Measurements from ENCODE around the gene PLD4. TPM values are rescaled to one million over a fixed set of nuclear protein-coding genes. Genes with fewer than 3 reads are reported as not detected.

PLD4 gene
- total RNA-seq, 4 donors from 2014 or later, result 1.3 to 10.9 TPM; not detected in 2

DNA sequence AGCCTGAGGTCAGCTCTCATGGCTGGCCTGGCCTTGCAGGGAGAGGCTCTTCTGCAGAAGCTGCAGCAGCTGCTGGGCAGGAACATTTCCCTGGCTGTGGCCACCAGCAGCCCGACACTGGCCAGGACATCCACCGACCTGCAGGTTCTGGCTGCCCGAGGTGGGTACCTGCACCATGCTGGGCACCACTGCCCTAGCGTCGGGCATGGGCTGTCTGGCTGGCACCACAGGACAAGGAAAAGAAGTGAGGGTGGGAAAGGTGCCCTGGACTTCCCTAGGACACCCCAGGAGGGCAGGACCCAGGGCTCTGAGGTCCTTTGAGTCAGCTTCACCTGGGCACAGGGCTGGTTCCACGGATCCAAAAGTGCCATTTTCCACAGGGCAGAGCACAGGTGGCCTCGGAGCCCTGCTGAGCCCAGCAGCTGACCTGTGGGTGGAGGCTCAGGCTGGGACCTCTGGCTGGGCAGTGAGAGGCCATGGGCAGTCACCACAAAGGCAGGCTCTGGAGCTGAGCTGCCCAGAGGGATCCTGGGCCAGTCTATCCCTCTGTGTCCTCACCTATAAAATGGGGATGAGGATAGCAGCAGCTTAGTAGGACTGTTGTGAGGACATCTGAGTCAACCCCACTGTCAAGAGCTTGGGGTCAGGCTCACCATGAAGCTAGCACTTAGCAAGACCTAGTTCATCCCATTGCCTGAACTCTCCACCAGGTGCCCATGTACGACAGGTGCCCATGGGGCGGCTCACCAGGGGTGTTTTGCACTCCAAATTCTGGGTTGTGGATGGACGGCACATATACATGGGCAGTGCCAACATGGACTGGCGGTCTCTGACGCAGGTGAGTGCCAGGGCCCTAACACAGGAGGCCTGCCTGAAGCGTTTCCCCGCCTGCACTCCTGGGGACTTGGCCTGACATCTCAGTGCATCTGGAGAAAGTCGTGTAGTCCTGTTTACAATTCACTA, 4.9 kb downstream of the PLD4 start:
- H3K36me3 ChIP-seq, result no peaks in the 10 kb centered on the region
- no peaks in the 10 kb centered on the region for H3K4me1 ChIP-seq
- TF ChIP-seq, protein P1, sequence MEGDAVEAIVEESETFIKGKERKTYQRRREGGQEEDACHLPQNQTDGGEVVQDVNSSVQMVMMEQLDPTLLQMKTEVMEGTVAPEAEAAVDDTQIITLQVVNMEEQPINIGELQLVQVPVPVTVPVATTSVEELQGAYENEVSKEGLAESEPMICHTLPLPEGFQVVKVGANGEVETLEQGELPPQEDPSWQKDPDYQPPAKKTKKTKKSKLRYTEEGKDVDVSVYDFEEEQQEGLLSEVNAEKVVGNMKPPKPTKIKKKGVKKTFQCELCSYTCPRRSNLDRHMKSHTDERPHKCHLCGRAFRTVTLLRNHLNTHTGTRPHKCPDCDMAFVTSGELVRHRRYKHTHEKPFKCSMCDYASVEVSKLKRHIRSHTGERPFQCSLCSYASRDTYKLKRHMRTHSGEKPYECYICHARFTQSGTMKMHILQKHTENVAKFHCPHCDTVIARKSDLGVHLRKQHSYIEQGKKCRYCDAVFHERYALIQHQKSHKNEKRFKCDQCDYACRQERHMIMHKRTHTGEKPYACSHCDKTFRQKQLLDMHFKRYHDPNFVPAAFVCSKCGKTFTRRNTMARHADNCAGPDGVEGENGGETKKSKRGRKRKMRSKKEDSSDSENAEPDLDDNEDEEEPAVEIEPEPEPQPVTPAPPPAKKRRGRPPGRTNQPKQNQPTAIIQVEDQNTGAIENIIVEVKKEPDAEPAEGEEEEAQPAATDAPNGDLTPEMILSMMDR (IDR thresholded peaks at IDR 0.05), result no peak
- no peak for TF ChIP-seq POLR2A (IDR thresholded peaks at IDR 0.05)
- H3K27me3 ChIP-seq, result no peaks in the 10 kb centered on the region
- no peak for DNase-seq
- intact Hi-C loops (cut with DNase I; ENCODE audit: low total_unique reads), result no loop called here
- no peaks in the 10 kb centered on the region for H3K9me3 ChIP-seq
- H3K27ac ChIP-seq, result no peak overlapping the region
- no peak overlapping the region for H3K4me3 ChIP-seq

DNA sequence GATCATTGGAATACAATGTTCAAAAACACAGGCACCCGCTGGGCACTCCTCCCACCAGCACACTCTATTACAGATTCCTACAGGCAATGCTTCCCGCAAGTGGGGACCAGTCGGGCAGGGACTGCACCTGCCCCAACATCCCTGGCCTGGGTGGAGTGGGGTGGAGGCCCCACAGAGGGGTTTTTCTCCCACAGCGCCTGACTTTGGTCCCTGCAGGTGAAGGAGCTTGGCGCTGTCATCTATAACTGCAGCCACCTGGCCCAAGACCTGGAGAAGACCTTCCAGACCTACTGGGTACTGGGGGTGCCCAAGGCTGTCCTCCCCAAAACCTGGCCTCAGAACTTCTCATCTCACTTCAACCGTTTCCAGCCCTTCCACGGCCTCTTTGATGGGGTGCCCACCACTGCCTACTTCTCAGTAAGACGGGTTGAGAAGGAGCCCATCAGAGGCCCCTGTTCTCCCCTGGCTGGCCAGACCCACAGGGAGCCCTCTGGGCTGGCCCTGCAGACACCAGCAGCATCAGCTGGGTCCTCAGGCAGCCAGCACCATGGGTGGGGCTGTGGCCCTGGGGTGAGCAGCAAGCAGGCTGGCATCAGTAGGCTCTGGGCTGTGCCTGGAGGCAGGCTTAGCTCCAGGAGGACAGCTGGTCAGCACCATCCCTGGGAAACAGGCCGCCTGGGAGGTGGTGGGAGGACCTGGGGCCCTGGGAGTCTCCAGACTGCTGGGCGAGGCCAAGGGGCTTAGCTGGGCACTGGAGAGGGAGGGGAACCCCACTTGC, 6.0 kb downstream of the PLD4 start:
- no peaks in the 10 kb centered on the region for H3K9me3 ChIP-seq
- no peak overlapping the region for H3K4me3 ChIP-seq
- TF ChIP-seq, protein P1 (IDR thresholded peaks at IDR 0.05), result no peak
- TF ChIP-seq POLR2A (IDR thresholded peaks at IDR 0.05), result no peak
- H3K27ac ChIP-seq, result no peak overlapping the region
- peak in 1 of 2 donors; percentile 13 for DNase-seq
- no peaks in the 10 kb centered on the region for H3K27me3 ChIP-seq
- H3K4me1 ChIP-seq, result no peaks in the 10 kb centered on the region
- intact Hi-C loops (cut with DNase I; ENCODE audit: low total_unique reads), result no loop called here
- no peaks in the 10 kb centered on the region for H3K36me3 ChIP-seq

DNA sequence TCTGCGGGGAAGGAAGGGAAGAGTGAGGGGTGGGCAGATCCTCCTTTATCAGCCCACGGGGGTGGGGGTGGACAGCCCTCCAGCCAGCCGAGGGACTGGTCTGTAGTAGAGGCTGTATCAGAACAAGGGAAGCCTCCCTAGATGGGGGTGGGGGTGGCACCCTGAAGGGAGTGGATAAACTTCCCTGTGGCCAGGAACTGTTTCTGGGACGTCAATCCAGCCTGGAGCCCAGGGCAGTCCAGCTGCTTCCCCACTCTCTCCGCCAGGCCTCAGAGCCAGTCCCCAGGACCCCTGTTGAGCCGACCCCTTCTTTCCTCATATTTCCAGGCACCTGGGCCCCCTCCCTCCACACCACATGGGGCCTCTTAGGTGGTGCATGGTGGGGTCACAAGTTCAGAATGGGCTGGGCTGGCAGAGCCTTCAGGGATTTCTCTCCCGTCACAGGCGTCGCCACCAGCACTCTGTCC, 6.7 kb downstream of the PLD4 start:
- no peak overlapping the region for H3K27ac ChIP-seq
- no peaks in the 10 kb centered on the region for H3K9me3 ChIP-seq
- no peak overlapping the region for H3K4me3 ChIP-seq
- no peaks in the 10 kb centered on the region for H3K4me1 ChIP-seq
- no peaks in the 10 kb centered on the region for H3K36me3 ChIP-seq
- peak in 1 of 2 donors; percentile 19 for DNase-seq
- H3K27me3 ChIP-seq, result no peaks in the 10 kb centered on the region
- intact Hi-C loops (cut with DNase I; ENCODE audit: low total_unique reads), result no loop called here
- no peak for TF ChIP-seq POLR2A (IDR thresholded peaks at IDR 0.05)
- TF ChIP-seq, protein P1 (IDR thresholded peaks at IDR 0.05), result no peak

DNA sequence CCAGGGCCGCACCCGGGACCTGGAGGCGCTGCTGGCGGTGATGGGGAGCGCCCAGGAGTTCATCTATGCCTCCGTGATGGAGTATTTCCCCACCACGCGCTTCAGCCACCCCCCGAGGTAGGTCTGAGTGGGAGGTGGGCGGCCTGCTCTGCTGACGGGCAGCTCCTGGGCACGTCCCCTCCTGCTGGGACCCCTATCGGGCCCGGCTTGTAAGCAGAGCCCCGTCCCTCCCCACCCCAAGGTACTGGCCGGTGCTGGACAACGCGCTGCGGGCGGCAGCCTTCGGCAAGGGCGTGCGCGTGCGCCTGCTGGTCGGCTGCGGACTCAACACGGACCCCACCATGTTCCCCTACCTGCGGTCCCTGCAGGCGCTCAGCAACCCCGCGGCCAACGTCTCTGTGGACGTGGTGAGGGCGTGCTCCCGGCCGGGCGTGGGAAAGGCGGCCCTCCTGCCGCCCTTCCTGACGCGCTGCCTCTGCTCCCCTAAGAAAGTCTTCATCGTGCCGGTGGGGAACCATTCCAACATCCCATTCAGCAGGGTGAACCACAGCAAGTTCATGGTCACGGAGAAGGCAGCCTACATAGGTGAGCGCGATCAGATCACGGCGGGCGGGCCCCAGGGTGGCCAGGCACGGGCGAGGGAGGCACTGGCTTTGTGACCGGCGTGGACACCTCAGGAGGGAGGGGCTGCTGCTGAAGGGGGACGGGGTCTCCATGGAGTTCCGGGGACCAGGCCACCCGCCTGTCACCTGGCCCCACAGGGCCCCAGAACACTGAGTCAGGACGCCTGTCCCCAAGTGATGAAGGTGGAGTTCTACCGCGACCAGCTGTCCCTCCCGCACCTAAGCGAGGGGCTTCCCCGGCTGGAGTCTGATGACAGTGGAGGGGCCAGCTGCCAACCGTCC, 7.3 kb downstream of the PLD4 start:
- Histone ChIP-seq H3K9me3 (no peaks in the 10 kb centered on the region), H3K4me1 (no peaks in the 10 kb centered on the region), H3K27me3 (no peaks in the 10 kb centered on the region), H3K27ac (peak overlapping the region; percentile 53 to 78), H3K4me3 (peak overlapping the region; percentile 40 to 57), H3K36me3 (no peaks in the 10 kb centered on the region)
- intact Hi-C loops (cut with DNase I; ENCODE audit: low total_unique reads), result no loop called here
- DNase-seq, result peak in 1 of 2 donors; percentile 33
- TF ChIP-seq, protein P1 (IDR thresholded peaks at IDR 0.05), result no peak
- no peak for TF ChIP-seq POLR2A (IDR thresholded peaks at IDR 0.05)

Data from uterus (tissue), 4 donors.